Effector memory CD8-positive, alpha-beta T cell (primary cell): Measurements from ENCODE around the gene FNTB.

Experiments
- ATAC-seq: fragments of 150-1000 bp; cut with Tn5 transposase; replicated peaks from 2 replicates; pipeline ENCODE4 v1.10.0; 2021; ENCODE audit warnings: mild to moderate bottlenecking, moderate library complexity
- DNase-seq, 3 experiments: peaks; one replicate each; pipeline ENCODE4 v3.0.0; 2021
- H3K27ac Mint-ChIP-seq, 2 donors: one replicate each; pipeline ENCODE4 v1.8.0; 2022; ENCODE audit warnings: mild to moderate bottlenecking in 2 of 2, mixed read lengths in 2 of 2, moderate library complexity in 2 of 2
- H3K27me3 Mint-ChIP-seq, 2 donors: one replicate each; pipeline ENCODE4 v1.8.0; 2022; ENCODE audit warnings: mixed read lengths in 2 of 2
- H3K36me3 Mint-ChIP-seq: one replicate; pipeline ENCODE4 v1.8.0; 2022; ENCODE audit warnings: mild to moderate bottlenecking, moderate library complexity, mixed read lengths; ENCODE audit not compliant: insufficient read depth
- H3K4me1 Mint-ChIP-seq, 2 donors: one replicate each; pipeline ENCODE4 v1.8.0; 2022; ENCODE audit warnings: low read depth in 2 of 2, mixed read lengths in 2 of 2
- H3K4me3 Mint-ChIP-seq, 2 donors: one replicate each; pipeline ENCODE4 v1.8.0; 2022; ENCODE audit warnings: mild to moderate bottlenecking in 2 of 2, mixed read lengths in 2 of 2, moderate library complexity in 2 of 2
- H3K9me3 Mint-ChIP-seq, 2 donors: one replicate each; pipeline ENCODE4 v1.8.0; 2022; ENCODE audit warnings: mixed read lengths in 2 of 2

FNTB gene

DNA sequence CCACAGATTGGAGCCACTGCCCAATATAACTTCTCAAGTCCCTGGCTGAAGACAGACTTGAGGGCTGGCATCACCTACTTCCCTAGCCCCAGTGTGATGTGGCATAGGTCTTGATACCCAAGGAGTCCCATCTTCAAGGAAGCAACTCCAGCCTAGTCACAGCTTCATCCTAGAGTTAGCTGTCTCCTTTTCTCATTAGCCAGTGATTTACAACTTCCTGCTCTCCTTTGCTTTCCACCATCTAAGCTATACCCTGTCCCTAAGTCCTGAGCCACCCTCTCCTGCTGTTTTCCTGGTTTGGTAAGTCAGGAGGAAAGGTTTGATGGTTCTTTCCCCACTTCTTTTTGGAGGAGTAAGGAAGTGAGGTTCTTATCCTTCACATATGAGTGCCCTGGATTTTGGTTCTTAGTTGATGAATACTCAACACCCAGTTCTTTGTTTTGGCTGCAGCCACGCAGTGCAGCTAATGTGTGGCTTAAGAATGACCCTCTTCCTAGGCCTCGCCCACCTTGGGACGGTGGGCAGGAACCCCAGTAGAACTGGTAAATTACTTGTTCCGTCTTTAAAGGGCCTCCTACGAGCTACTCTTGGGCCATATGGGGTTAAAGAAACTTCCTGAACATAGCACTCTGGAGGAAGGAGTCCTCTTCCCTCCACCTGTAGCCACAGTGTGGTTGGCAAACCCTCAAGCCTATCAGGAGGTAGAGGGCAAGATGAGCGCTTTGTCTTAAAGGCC is 40.2 kb upstream of the FNTB start:
- Mint-ChIP-seq H3K4me1 (peaks cover 0 to 14% of the 10 kb centered on the region in 2 donors), H3K27me3 (no peaks in the 10 kb centered on the region), H3K4me3 (no peak overlapping the region), H3K27ac (no peak overlapping the region), H3K9me3 (no peaks in the 10 kb centered on the region), H3K36me3 (peaks cover 5% of the 10 kb centered on the region)
- DNase-seq (no peak), ATAC-seq (no peak)

DNA sequence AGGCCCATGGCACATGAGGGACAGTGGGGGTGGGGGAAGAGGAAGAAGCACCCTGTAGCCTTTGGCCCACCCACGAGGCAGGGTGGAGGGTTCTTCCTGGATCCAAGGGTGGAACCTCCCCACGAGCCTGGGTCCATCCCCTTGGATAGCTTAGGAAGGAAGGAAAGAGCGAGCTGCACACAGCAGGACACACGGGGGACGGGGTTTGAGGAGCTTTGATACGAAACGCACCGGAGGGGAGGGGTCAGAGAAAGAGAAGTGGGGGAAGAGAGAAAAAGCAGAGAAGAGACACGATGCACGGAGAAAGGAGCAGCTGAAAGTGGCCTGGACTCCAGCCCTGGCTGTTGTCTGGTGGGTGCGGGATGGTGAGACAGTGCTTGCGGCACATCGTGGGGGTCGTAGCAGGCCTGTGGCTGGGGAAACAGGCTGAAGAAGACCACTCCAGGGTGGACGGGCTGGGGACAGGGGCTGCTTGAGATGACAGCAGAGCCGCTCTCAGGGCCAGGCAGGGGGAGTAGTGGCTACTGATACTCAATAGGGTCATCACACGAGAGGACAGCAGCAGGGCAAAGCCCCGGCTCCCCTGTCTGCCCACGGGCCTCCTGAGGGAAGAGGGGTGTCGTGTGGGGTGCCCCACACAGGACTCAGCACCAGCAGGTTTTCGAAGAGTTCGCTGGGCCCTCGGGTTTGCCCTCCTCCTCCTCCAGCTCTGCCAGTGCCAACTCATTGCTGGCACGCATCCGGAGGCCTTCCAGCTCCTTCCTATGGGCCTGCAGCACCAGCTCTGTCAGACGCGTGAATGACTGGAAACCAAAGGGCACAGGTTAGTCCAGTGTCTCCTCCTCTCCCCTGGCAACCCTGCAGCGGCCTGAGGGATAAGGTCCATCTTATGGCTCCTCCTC is 38.7 kb upstream of the FNTB start:
- H3K4me1 Mint-ChIP-seq: peaks cover 0 to 17% of the 10 kb centered on the region in 2 donors
- peaks cover 3% of the 10 kb centered on the region for H3K36me3 Mint-ChIP-seq
- no peaks in the 10 kb centered on the region for H3K27me3 Mint-ChIP-seq
- DNase-seq: no peak
- H3K9me3 Mint-ChIP-seq: no peaks in the 10 kb centered on the region
- peak overlapping the region in 1 of 2 donors; percentile 37 for H3K27ac Mint-ChIP-seq
- no peak for ATAC-seq
- H3K4me3 Mint-ChIP-seq: no peak overlapping the region

DNA sequence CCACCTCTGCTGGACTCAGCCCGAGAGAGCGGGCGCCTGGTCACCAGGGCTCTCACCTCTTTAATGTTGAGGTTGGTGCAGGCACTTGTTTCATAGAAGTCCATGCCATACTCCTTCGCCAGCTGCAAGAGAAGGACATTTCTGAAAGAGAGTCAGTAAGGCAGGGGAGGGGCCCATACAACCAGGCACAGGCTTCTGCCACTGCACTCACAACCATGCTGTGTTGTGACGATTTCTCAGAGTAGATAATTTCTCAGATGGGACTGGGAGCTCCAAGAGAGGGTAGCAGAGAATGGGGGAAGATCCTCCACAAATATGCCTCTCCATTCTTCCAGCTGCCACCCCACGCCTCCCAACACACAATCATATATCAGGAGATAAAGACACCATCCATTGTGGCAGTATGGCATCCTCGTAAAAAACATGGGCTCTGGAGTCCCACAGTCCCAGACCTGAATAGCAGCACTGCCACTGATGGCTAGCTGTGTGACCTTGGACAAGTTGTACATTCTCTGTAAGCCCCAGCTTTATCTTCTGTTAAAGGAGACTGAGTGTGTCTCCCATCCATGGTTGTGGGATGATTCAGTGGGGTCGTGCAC is 38.0 kb upstream of the FNTB start:
- no peaks in the 10 kb centered on the region for H3K9me3 Mint-ChIP-seq
- no peaks in the 10 kb centered on the region for H3K36me3 Mint-ChIP-seq
- H3K27me3 Mint-ChIP-seq: no peaks in the 10 kb centered on the region
- H3K4me1 Mint-ChIP-seq: peaks cover under 1 to 15% of the 10 kb centered on the region in 2 donors
- ATAC-seq: no peak
- DNase-seq: no peak
- peak overlapping the region in 1 of 2 donors; percentile 19 for H3K27ac Mint-ChIP-seq
- no peak overlapping the region for H3K4me3 Mint-ChIP-seq

DNA sequence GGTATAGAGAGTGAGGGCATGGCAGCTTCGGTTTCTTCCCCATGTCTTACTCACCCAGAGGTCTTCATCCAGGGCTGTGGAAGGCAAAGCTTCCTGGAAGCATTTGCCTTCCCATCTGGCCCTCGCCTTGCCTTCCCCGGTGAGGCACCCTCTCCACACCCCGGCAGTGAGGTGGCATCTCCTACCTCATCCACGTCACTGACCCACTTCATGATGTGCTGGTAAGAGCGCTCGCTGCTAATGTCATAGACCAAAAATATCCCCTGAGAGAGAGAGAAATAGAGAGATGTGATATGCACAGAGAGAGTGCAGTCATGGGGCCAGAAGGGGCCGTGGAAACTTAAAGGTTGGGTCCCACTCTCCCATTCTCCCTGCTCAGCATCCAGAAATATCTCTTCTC is 35.8 kb upstream of the FNTB start:
- Mint-ChIP-seq H3K27ac (no peak overlapping the region), H3K4me3 (no peak overlapping the region), H3K4me1 (peaks cover 4 to 11% of the 10 kb centered on the region in 2 donors), H3K9me3 (no peaks in the 10 kb centered on the region), H3K27me3 (no peaks in the 10 kb centered on the region), H3K36me3 (no peaks in the 10 kb centered on the region)
- DNase-seq: no peak
- no peak for ATAC-seq

DNA sequence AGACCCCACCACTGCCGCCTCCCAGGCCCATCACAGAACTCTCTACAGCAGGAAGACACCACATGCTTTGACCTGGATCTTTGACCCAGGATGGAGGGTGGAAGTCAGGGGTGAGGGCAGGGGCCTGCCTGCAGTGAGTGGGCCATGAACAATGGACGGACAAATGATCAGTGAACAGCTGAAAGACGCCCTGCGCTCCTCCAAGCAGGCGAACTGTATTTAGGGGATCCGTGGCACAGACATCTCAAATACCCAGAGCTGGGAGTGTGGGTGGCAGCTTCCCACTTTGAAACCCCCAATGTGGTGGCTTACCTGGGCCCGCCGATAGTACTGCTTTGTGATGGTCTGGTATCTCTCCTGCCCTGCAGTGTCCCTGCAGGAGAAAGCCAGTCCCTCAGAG is 35.4 kb upstream of the FNTB start:
- H3K36me3 Mint-ChIP-seq: no peaks in the 10 kb centered on the region
- no peak for DNase-seq
- H3K9me3 Mint-ChIP-seq: no peaks in the 10 kb centered on the region
- no peak for ATAC-seq
- no peak overlapping the region for H3K27ac Mint-ChIP-seq
- no peak overlapping the region for H3K4me3 Mint-ChIP-seq
- H3K4me1 Mint-ChIP-seq: peaks cover 4 to 11% of the 10 kb centered on the region in 2 donors
- H3K27me3 Mint-ChIP-seq: no peaks in the 10 kb centered on the region

DNA sequence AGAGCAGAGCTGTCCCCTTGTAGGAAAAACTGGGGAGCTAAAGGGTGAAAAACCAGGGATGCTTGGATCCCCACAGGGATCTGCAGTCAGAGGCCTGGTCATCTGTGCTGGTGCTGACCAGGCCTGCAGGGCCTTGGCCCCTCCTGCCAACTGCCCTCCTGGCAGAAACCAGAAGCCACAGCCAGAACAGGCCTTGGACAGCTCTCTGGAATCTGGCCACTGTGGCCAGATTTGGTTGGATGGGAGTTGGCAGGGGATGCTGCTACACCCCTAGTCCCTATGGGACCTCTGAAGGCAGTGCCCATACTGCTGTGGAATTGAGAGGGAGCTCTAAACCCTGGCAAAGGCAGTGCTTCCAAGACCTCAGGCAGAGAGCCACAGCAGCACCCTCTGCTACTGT is 35.0 kb upstream of the FNTB start:
- Mint-ChIP-seq H3K36me3 (peaks cover under 1% of the 10 kb centered on the region), H3K4me3 (no peak overlapping the region)
- ATAC-seq: no peak

DNA sequence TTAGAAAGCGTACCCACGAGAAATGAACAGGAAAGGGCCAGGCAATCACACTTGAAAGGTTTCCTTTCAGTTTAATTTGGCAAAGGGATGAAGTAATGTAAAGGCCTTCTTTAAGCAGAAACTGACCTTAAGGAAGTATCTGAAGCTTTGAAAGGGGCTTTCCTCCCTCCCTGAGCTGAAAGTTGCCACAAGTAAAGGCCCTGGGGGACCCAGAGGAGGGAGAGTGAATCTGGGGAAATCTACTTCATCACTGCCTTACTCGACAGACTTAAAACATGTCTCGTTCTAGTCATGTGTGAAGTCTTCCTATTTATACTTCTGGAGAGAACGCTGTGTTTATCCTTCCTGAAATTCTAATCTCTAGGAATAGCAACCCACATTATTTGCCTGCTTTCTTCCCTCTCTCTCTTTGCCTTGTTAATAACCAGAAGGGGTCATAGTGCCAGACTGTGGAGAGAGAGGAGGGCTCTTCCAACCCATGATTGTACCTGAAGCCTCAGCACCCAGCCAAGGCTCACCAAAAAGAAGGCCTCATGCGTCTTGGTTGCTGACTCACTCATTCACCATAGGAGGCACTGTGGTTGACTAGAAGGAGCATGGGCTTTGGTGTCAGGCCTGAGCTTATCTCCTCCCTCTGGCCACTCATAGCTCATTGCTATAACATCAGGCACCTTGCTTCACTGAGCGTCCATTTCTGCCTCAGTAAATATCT is 33.9 kb upstream of the FNTB start:
- Mint-ChIP-seq H3K36me3 (peaks cover 3% of the 10 kb centered on the region), H3K4me3 (no peak overlapping the region), H3K27me3 (no peaks in the 10 kb centered on the region), H3K9me3 (no peaks in the 10 kb centered on the region), H3K4me1 (peaks cover 4% of the 10 kb centered on the region in 2 donors), H3K27ac (peak overlapping the region in 1 of 2 donors; percentile 35)
- ATAC-seq (no peak), DNase-seq (no peak)

More for the DNA sequence above, 35.0 kb upstream of the FNTB start:
- Mint-ChIP-seq H3K27me3 (no peaks in the 10 kb centered on the region), H3K4me1 (peaks cover 4 to 8% of the 10 kb centered on the region in 2 donors), H3K27ac (peak overlapping the region in 1 of 2 donors; percentile 35), H3K9me3 (no peaks in the 10 kb centered on the region)
- no peak for DNase-seq

DNA sequence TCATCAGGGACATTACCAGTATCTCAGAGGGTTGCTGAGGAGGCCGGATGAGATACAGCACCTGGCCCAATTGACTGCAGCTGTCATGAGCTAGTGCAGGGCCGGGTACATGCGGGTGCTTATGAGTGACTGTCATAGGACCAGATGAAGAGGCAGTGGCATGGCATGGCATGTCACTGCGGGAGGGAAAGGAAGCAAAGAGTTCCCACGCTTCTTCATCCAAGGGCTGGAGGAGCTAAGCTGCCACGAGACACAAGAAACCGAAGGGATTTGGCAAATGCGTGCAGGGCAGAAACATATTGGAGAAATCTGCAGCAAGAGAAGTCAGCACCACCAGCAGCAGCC is 33.4 kb upstream of the FNTB start:
- ATAC-seq: no peak
- peaks cover 3% of the 10 kb centered on the region for H3K36me3 Mint-ChIP-seq

DNA sequence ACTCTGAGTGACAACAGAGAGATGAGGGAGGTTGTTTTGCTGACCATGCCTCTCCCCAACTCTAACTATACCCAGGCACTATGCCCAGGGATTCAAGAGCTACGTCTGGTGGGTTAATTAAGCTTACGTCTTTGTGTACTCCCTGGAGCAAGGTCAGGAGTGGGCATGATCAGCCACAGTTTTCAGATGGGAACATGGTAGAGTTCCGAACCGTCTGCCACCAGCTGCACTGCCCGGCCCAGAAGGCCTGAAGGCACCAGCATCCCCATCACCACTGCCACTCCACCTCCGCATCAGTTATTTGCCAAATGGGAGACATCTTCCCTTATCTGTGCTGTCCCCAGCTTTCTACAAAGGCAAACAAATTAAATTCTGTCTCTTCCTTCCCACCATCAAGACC is 33.0 kb upstream of the FNTB start:
- H3K27ac Mint-ChIP-seq: no peak overlapping the region
- no peak for DNase-seq
- peaks cover 3% of the 10 kb centered on the region for H3K36me3 Mint-ChIP-seq
- H3K4me3 Mint-ChIP-seq: no peak overlapping the region
- no peaks in the 10 kb centered on the region for H3K27me3 Mint-ChIP-seq
- H3K9me3 Mint-ChIP-seq: no peaks in the 10 kb centered on the region
- ATAC-seq: no peak
- H3K4me1 Mint-ChIP-seq: peaks cover 4% of the 10 kb centered on the region in 2 donors

More for the DNA sequence above, 33.4 kb upstream of the FNTB start:
- H3K9me3 Mint-ChIP-seq: no peaks in the 10 kb centered on the region
- H3K27ac Mint-ChIP-seq: no peak overlapping the region
- H3K27me3 Mint-ChIP-seq: no peaks in the 10 kb centered on the region
- no peak for DNase-seq
- H3K4me3 Mint-ChIP-seq: no peak overlapping the region
- peaks cover 4% of the 10 kb centered on the region in 2 donors for H3K4me1 Mint-ChIP-seq

DNA sequence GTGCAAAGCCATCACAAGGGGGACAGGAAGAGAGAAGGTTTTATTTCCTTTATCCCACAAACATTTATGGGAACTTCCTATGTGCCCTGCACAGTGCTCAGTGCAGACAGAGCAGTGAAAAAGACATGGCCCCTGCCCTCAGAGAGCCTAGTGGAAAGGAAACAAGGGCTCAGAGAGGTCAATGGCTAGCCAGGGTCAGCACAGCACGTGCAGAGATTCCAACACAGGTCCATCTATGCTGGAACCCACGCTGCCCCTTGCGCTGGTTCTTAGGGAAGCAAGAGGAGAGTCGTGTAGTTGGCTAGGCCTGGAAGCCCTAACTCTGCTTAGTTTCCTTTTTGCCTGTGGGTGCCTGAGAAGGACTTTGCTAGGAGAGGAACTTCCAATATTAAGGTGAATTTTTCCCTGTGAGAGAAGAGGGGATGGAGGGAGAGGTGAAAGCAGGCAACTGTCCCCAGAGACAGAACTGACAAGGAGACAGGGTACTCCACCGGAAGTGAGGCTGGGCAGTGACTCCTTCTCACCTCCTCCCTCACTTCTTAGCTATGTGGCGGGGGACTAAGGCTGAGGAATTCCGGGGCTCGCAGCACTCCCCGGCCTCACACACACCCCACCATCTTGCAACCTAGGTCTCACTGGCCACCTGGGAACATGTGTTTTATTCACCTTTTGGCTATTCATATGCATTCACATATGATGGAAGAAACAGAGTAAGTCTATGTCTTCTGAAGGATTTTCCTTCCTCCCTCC is 32.0 kb upstream of the FNTB start:
- Mint-ChIP-seq H3K36me3 (peaks cover 3% of the 10 kb centered on the region), H3K4me3 (no peak overlapping the region), H3K27me3 (no peaks in the 10 kb centered on the region), H3K27ac (no peak overlapping the region), H3K9me3 (no peaks in the 10 kb centered on the region), H3K4me1 (peaks cover 4% of the 10 kb centered on the region in 2 donors)
- ATAC-seq (no peak), DNase-seq (no peak)

DNA sequence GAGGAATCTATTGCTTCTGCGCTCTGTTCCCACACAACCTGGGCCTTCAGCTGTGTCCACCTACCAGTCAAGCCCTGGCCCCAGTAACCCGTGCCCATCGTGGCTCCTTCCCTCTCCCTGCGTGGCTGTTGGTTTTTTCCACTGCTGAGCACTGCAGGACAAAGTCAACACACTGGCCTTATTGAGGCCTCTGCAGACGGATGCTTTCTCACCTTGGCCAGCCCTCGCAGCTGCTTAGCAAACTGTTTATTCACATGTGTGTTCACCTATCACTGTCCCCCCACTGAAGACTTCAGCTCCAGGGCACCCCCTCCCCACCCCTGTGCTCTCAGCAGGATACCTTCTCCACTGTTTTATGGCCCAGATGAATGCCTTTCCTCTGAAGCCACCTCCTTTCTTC is 31.4 kb upstream of the FNTB start:
- Mint-ChIP-seq H3K36me3 (peaks cover 3% of the 10 kb centered on the region), H3K27ac (no peak overlapping the region), H3K9me3 (no peaks in the 10 kb centered on the region), H3K27me3 (no peaks in the 10 kb centered on the region), H3K4me1 (peaks cover 8% of the 10 kb centered on the region in 2 donors), H3K4me3 (no peak overlapping the region)
- ATAC-seq (no peak), DNase-seq (no peak)

DNA sequence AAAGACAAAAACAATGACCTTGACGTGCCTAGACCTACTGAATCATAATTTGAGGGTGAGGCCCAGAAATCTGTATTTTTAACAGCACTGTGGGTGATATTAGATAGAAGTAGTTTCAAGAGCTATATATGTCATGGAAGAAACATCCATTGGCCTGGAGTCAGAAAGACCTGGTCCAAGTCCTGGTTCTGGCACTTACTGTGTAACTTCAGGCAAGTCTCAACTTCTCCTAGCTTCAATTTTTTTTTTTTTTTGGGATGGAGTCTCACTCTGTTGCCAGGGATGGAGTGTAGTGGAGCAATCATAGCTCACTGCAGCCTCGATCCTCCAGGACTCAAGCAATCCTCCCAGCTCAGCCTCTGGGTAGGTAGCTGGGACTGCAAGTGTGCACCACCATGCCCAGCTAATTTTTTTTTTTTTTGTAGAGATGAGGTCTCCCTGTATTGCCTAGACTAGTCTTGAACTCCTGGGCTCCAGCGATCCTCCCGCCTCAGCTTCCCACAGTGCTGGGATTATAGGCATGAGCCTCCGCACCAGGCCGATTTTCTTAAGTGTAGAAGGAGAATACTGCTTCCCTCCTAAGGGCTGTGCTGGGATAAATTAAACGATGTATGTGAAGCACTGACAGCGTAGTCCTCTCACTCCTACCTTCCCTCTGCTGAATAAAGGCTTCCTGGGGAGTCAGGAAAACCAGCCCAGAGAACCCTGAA is 29.8 kb upstream of the FNTB start:
- Mint-ChIP-seq H3K9me3 (no peaks in the 10 kb centered on the region), H3K27ac (no peak overlapping the region), H3K4me3 (no peak overlapping the region), H3K27me3 (no peaks in the 10 kb centered on the region), H3K36me3 (peaks cover 3% of the 10 kb centered on the region), H3K4me1 (peaks cover 8 to 10% of the 10 kb centered on the region in 2 donors)
- DNase-seq (no peak), ATAC-seq (no peak)
